WTC11 (cell line): ENCODE results near the gene LPP. TPM values are rescaled to one million over a fixed set of nuclear protein-coding genes. Genes with fewer than 3 reads are reported as not detected.

Experiments
- ATAC-seq: fragments of 200-7000 bp; cut with Tn5 transposase; 2 replicates; pipeline ENCODE4 v1.10.0; 2021; ENCODE audit warnings: mild to moderate bottlenecking, moderate library complexity
- CTCF ChIA-PET: fragments of 300-600 bp; sonication (Branson Sonifier 250); formaldehyde crosslinking; loops from one replicate; lab custom pipeline; 2021; ENCODE audit warnings: antibody characterized with exemption; lab: Charles Lee
- POLR2A ChIA-PET: fragments of 350-600 bp; sonication (Branson Sonifier 250); formaldehyde crosslinking; loops from one replicate; lab custom pipeline; 2021; ENCODE audit warnings: antibody characterized with exemption; lab: Charles Lee
- DNase-seq: peaks from one replicate; pipeline ENCODE4 v3.0.0; 2021; ENCODE audit warnings: low spot score
- H3K27ac Mint-ChIP-seq: 2 replicates; pipeline ENCODE4 v1.8.0; 2021; ENCODE audit warnings: mixed read lengths
- H3K27me3 Mint-ChIP-seq: 2 replicates; pipeline ENCODE4 v1.8.0; 2021; ENCODE audit warnings: low read depth, mild to moderate bottlenecking, moderate library complexity, mixed read lengths
- H3K36me3 Mint-ChIP-seq: 2 replicates; pipeline ENCODE4 v1.8.0; 2021; ENCODE audit warnings: mixed read lengths
- H3K4me1 Mint-ChIP-seq: 2 replicates; pipeline ENCODE4 v1.8.0; 2022; ENCODE audit warnings: mixed read lengths
- H3K4me3 Mint-ChIP-seq: 2 replicates; pipeline ENCODE4 v1.8.0; 2021; ENCODE audit warnings: mild to moderate bottlenecking, moderate library complexity, mixed read lengths
- H3K9me3 Mint-ChIP-seq: 2 replicates; pipeline ENCODE4 v1.8.0; 2021; ENCODE audit warnings: mixed read lengths
- CBFB ChIP-seq: sonication (generic); formaldehyde crosslinking; IDR thresholded peaks from 2 replicates; pipeline ENCODE4 v1.8.1; 2022; ENCODE audit warnings: mild to moderate bottlenecking, low read depth, missing genetic modification reagents
- ELF4 ChIP-seq: sonication (generic); formaldehyde crosslinking; IDR thresholded peaks from 2 replicates; pipeline ENCODE4 v1.8.1; 2022; ENCODE audit warnings: low read depth, mild to moderate bottlenecking, moderate library complexity, missing genetic modification reagents
- EMX1 ChIP-seq: fragments of 250-450 bp; sonication (Bioruptor Pico); IDR thresholded peaks from 2 replicates; pipeline ENCODE4 v1.8.0; 2021; ENCODE audit warnings: mild to moderate bottlenecking
- FOXP1 ChIP-seq: sonication (generic); formaldehyde crosslinking; IDR thresholded peaks from 2 replicates; pipeline ENCODE4 v1.8.0; 2022; ENCODE audit warnings: missing genetic modification reagents, mild to moderate bottlenecking, moderate library complexity, borderline replicate concordance
- MYBL2 ChIP-seq: sonication (generic); formaldehyde crosslinking; IDR thresholded peaks from 2 replicates; pipeline ENCODE4 v1.8.1; 2023; ENCODE audit warnings: mild to moderate bottlenecking, moderate library complexity, missing genetic modification reagents
- NFE2L1 ChIP-seq: sonication (generic); formaldehyde crosslinking; IDR thresholded peaks from 2 replicates; pipeline ENCODE4 v1.8.1; 2023; ENCODE audit warnings: missing genetic modification reagents
- RORB ChIP-seq: fragments of 250-450 bp; sonication (Bioruptor Pico); IDR thresholded peaks from 2 replicates; pipeline ENCODE4 v1.9.0; 2021; ENCODE audit warnings: mild to moderate bottlenecking
- TEAD4 ChIP-seq: sonication (generic); formaldehyde crosslinking; IDR thresholded peaks from 2 replicates; pipeline ENCODE4 v1.8.0; 2022; ENCODE audit warnings: mild to moderate bottlenecking, missing genetic modification reagents
- total RNA-seq: library from RNA; stranded (reverse); gene quantifications from 3 replicates; pipeline ENCODE4 v1.2.3, GENCODE V29; 2021
- TF ChIP-seq, protein P1 (sequence below): sonication (generic); formaldehyde crosslinking; IDR thresholded peaks from 2 replicates; pipeline ENCODE4 v1.8.1; 2022; ENCODE audit warnings: missing genetic modification reagents, borderline replicate concordance
- TF ChIP-seq, protein P2 (sequence below): fragments of 250-450 bp; sonication (Bioruptor Pico); IDR thresholded peaks from 2 replicates; pipeline ENCODE4 v1.9.0; 2021; ENCODE audit warnings: mild to moderate bottlenecking, borderline replicate concordance
- TF ChIP-seq, protein P3 (sequence below): fragments of 250-450 bp; sonication (Bioruptor Pico); IDR thresholded peaks from 2 replicates; pipeline ENCODE4 v2.1.2; 2022; ENCODE audit warnings: mild to moderate bottlenecking, moderate library complexity
- TF ChIP-seq, protein P4 (sequence below): sonication (generic); formaldehyde crosslinking; IDR thresholded peaks from 2 replicates; pipeline ENCODE4 v1.8.1; 2023; ENCODE audit warnings: mild to moderate bottlenecking, missing genetic modification reagents
- TF ChIP-seq, protein P5 (sequence below): sonication (generic); formaldehyde crosslinking; IDR thresholded peaks from 2 replicates; pipeline ENCODE4 v1.8.0; 2023; ENCODE audit warnings: missing genetic modification reagents, mild to moderate bottlenecking, borderline replicate concordance
- TF ChIP-seq, protein P6 (sequence below): sonication (generic); formaldehyde crosslinking; IDR thresholded peaks from 2 replicates; pipeline ENCODE4 v1.8.0; 2023; ENCODE audit warnings: mild to moderate bottlenecking, missing genetic modification reagents
- TF ChIP-seq, protein P7 (sequence below): fragments of 250-450 bp; sonication (Bioruptor Pico); IDR thresholded peaks from 2 replicates; pipeline ENCODE4 v1.9.0; 2021; ENCODE audit warnings: mild to moderate bottlenecking
- TF ChIP-seq, protein P8 (sequence below): fragments of 250-450 bp; sonication (Bioruptor Pico); IDR thresholded peaks from 2 replicates; pipeline ENCODE4 v1.8.0; 2021; ENCODE audit warnings: mild to moderate bottlenecking

LPP gene
- total RNA-seq, 1 experiment from 2014 or later: 49.6 TPM

DNA sequence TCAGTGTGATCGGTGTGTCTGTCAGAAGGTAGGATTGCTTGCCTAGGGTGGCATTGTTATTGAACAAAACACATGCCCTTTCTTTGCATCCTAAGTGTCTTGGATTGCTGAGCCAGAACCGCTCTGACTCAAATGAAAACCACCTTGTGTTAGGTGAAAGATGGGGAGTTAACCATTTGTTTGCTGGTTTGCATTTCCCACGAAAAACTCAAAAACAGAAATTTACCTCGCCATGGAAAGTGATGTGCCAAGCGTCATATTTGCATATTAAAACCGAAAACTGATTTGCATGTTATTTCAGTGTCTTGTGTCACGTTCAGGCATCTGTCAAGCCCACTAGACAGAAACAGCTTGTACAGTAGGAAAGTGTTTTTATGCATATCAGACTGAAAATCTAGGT is 543.2 kb downstream of the LPP start:
- Mint-ChIP-seq H3K9me3 (no peaks in the 10 kb centered on the region), H3K27me3 (no peaks in the 10 kb centered on the region), H3K36me3 (no peaks in the 10 kb centered on the region), H3K27ac (no peak overlapping the region), H3K4me1 (peaks cover 19% of the 10 kb centered on the region), H3K4me3 (no peak overlapping the region)
- ATAC-seq (peak; percentile 59), DNase-seq (no peak)
- POLR2A ChIA-PET: interaction anchor here (0.6 kb wide), 1 partner anchor 90 kb away, joined by 6 read pairs; no protein-coding TSS in a partner anchor
- CTCF ChIA-PET: no interaction called here
- no peak for TF ChIP-seq TEAD4 (CRISPR knock-in tag)
- TF ChIP-seq, protein P1, sequence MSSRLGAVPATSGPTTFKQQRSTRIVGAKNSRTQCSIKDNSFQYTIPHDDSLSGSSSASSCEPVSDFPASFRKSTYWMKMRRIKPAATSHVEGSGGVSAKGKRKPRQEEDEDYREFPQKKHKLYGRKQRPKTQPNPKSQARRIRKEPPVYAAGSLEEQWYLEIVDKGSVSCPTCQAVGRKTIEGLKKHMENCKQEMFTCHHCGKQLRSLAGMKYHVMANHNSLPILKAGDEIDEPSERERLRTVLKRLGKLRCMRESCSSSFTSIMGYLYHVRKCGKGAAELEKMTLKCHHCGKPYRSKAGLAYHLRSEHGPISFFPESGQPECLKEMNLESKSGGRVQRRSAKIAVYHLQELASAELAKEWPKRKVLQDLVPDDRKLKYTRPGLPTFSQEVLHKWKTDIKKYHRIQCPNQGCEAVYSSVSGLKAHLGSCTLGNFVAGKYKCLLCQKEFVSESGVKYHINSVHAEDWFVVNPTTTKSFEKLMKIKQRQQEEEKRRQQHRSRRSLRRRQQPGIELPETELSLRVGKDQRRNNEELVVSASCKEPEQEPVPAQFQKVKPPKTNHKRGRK (CRISPR knock-in tag): no peak
- TF ChIP-seq, protein P2, sequence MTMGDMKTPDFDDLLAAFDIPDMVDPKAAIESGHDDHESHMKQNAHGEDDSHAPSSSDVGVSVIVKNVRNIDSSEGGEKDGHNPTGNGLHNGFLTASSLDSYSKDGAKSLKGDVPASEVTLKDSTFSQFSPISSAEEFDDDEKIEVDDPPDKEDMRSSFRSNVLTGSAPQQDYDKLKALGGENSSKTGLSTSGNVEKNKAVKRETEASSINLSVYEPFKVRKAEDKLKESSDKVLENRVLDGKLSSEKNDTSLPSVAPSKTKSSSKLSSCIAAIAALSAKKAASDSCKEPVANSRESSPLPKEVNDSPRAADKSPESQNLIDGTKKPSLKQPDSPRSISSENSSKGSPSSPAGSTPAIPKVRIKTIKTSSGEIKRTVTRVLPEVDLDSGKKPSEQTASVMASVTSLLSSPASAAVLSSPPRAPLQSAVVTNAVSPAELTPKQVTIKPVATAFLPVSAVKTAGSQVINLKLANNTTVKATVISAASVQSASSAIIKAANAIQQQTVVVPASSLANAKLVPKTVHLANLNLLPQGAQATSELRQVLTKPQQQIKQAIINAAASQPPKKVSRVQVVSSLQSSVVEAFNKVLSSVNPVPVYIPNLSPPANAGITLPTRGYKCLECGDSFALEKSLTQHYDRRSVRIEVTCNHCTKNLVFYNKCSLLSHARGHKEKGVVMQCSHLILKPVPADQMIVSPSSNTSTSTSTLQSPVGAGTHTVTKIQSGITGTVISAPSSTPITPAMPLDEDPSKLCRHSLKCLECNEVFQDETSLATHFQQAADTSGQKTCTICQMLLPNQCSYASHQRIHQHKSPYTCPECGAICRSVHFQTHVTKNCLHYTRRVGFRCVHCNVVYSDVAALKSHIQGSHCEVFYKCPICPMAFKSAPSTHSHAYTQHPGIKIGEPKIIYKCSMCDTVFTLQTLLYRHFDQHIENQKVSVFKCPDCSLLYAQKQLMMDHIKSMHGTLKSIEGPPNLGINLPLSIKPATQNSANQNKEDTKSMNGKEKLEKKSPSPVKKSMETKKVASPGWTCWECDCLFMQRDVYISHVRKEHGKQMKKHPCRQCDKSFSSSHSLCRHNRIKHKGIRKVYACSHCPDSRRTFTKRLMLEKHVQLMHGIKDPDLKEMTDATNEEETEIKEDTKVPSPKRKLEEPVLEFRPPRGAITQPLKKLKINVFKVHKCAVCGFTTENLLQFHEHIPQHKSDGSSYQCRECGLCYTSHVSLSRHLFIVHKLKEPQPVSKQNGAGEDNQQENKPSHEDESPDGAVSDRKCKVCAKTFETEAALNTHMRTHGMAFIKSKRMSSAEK (CRISPR knock-in tag): no peak
- TF ChIP-seq, protein P3, sequence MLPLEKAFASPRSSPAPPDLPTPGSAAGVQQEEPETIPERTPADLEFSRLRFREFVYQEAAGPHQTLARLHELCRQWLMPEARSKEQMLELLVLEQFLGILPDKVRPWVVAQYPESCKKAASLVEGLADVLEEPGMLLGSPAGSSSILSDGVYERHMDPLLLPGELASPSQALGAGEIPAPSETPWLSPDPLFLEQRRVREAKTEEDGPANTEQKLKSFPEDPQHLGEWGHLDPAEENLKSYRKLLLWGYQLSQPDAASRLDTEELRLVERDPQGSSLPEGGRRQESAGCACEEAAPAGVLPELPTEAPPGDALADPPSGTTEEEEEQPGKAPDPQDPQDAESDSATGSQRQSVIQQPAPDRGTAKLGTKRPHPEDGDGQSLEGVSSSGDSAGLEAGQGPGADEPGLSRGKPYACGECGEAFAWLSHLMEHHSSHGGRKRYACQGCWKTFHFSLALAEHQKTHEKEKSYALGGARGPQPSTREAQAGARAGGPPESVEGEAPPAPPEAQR (CRISPR knock-in tag): no peak
- TF ChIP-seq EMX1 (CRISPR knock-in tag): no peak
- no peak for TF ChIP-seq NFE2L1 (CRISPR knock-in tag)
- TF ChIP-seq RORB (CRISPR knock-in tag): no peak
- TF ChIP-seq ELF4: no peak
- no peak for TF ChIP-seq MYBL2 (CRISPR knock-in tag)
- TF ChIP-seq, protein P4, sequence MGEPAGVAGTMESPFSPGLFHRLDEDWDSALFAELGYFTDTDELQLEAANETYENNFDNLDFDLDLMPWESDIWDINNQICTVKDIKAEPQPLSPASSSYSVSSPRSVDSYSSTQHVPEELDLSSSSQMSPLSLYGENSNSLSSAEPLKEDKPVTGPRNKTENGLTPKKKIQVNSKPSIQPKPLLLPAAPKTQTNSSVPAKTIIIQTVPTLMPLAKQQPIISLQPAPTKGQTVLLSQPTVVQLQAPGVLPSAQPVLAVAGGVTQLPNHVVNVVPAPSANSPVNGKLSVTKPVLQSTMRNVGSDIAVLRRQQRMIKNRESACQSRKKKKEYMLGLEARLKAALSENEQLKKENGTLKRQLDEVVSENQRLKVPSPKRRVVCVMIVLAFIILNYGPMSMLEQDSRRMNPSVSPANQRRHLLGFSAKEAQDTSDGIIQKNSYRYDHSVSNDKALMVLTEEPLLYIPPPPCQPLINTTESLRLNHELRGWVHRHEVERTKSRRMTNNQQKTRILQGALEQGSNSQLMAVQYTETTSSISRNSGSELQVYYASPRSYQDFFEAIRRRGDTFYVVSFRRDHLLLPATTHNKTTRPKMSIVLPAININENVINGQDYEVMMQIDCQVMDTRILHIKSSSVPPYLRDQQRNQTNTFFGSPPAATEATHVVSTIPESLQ (CRISPR knock-in tag): no peak

DNA sequence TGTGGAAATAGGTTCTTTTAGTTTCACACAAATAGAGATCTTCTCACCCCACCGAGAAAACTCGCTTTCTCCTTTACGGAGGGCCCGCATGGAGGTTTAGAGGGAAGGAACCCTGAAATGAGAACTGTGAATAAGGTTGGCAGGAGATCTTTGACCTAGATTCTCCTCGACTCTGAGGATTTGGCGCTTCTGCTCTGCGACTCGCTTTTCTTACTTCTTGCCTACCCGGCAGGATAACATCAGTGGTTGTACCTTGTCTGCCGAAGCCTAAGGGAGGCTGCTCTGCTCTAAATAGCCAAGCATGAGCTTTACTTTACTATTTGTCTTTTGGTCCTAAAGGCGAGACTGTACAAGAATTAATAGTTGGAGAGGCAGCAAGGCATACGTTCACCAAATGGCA is 544.5 kb downstream of the LPP start:
- DNase-seq (no peak), ATAC-seq (no peak)
- ChIA-PET CTCF (interaction anchor here (1.0 kb wide), 1 partner anchor 958 kb away, joined by 3 read pairs; no protein-coding TSS in a partner anchor), POLR2A (no interaction called here)
- Mint-ChIP-seq H3K27ac (no peak overlapping the region), H3K36me3 (no peaks in the 10 kb centered on the region), H3K9me3 (no peaks in the 10 kb centered on the region), H3K27me3 (no peaks in the 10 kb centered on the region), H3K4me3 (no peak overlapping the region), H3K4me1 (peaks cover 13% of the 10 kb centered on the region)
- TF ChIP-seq MYBL2 (CRISPR knock-in tag) (no peak), FOXP1 (CRISPR knock-in tag) (no peak), CBFB (no peak)
- TF ChIP-seq, protein P5, sequence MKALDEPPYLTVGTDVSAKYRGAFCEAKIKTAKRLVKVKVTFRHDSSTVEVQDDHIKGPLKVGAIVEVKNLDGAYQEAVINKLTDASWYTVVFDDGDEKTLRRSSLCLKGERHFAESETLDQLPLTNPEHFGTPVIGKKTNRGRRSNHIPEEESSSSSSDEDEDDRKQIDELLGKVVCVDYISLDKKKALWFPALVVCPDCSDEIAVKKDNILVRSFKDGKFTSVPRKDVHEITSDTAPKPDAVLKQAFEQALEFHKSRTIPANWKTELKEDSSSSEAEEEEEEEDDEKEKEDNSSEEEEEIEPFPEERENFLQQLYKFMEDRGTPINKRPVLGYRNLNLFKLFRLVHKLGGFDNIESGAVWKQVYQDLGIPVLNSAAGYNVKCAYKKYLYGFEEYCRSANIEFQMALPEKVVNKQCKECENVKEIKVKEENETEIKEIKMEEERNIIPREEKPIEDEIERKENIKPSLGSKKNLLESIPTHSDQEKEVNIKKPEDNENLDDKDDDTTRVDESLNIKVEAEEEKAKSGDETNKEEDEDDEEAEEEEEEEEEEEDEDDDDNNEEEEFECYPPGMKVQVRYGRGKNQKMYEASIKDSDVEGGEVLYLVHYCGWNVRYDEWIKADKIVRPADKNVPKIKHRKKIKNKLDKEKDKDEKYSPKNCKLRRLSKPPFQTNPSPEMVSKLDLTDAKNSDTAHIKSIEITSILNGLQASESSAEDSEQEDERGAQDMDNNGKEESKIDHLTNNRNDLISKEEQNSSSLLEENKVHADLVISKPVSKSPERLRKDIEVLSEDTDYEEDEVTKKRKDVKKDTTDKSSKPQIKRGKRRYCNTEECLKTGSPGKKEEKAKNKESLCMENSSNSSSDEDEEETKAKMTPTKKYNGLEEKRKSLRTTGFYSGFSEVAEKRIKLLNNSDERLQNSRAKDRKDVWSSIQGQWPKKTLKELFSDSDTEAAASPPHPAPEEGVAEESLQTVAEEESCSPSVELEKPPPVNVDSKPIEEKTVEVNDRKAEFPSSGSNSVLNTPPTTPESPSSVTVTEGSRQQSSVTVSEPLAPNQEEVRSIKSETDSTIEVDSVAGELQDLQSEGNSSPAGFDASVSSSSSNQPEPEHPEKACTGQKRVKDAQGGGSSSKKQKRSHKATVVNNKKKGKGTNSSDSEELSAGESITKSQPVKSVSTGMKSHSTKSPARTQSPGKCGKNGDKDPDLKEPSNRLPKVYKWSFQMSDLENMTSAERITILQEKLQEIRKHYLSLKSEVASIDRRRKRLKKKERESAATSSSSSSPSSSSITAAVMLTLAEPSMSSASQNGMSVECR (CRISPR knock-in tag): no peak
- TF ChIP-seq, protein P6, sequence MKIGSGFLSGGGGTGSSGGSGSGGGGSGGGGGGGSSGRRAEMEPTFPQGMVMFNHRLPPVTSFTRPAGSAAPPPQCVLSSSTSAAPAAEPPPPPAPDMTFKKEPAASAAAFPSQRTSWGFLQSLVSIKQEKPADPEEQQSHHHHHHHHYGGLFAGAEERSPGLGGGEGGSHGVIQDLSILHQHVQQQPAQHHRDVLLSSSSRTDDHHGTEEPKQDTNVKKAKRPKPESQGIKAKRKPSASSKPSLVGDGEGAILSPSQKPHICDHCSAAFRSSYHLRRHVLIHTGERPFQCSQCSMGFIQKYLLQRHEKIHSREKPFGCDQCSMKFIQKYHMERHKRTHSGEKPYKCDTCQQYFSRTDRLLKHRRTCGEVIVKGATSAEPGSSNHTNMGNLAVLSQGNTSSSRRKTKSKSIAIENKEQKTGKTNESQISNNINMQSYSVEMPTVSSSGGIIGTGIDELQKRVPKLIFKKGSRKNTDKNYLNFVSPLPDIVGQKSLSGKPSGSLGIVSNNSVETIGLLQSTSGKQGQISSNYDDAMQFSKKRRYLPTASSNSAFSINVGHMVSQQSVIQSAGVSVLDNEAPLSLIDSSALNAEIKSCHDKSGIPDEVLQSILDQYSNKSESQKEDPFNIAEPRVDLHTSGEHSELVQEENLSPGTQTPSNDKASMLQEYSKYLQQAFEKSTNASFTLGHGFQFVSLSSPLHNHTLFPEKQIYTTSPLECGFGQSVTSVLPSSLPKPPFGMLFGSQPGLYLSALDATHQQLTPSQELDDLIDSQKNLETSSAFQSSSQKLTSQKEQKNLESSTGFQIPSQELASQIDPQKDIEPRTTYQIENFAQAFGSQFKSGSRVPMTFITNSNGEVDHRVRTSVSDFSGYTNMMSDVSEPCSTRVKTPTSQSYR (CRISPR knock-in tag): no peak
- TF ChIP-seq, protein P7, sequence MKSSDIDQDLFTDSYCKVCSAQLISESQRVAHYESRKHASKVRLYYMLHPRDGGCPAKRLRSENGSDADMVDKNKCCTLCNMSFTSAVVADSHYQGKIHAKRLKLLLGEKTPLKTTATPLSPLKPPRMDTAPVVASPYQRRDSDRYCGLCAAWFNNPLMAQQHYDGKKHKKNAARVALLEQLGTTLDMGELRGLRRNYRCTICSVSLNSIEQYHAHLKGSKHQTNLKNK: no peak
- TF ChIP-seq, protein P8, sequence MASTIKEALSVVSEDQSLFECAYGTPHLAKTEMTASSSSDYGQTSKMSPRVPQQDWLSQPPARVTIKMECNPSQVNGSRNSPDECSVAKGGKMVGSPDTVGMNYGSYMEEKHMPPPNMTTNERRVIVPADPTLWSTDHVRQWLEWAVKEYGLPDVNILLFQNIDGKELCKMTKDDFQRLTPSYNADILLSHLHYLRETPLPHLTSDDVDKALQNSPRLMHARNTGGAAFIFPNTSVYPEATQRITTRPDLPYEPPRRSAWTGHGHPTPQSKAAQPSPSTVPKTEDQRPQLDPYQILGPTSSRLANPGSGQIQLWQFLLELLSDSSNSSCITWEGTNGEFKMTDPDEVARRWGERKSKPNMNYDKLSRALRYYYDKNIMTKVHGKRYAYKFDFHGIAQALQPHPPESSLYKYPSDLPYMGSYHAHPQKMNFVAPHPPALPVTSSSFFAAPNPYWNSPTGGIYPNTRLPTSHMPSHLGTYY (CRISPR knock-in tag): no peak
